HL-60 (cell line): Measurements from ENCODE around the gene KLF6.

Experiments
- GABPA ChIP-seq: IDR thresholded peaks from 2 replicates; pipeline ENCODE4 v1.6.1; 2012; ENCODE audit warnings: low read depth
- POLR2AphosphoS5 ChIP-seq: IDR thresholded peaks from 2 replicates; pipeline ENCODE4 v1.6.1; 2012; ENCODE audit warnings: low read depth
- SPI1 ChIP-seq: IDR thresholded peaks from 2 replicates; pipeline ENCODE4 v1.6.1; 2012; ENCODE audit warnings: low read depth, mild to moderate bottlenecking, borderline replicate concordance
- TF ChIP-seq, protein P1 (sequence below): IDR thresholded peaks from one replicate; pipeline ENCODE4 v1.5.1; 2011; ENCODE audit warnings: low read length, control low read depth, inconsistent platforms; ENCODE audit not compliant: insufficient read depth
- TF ChIP-seq, protein P2 (sequence below): IDR thresholded peaks from 2 replicates; pipeline ENCODE4 v1.6.1; 2012; ENCODE audit warnings: low read depth; ENCODE audit not compliant: insufficient replicate concordance

DNA sequence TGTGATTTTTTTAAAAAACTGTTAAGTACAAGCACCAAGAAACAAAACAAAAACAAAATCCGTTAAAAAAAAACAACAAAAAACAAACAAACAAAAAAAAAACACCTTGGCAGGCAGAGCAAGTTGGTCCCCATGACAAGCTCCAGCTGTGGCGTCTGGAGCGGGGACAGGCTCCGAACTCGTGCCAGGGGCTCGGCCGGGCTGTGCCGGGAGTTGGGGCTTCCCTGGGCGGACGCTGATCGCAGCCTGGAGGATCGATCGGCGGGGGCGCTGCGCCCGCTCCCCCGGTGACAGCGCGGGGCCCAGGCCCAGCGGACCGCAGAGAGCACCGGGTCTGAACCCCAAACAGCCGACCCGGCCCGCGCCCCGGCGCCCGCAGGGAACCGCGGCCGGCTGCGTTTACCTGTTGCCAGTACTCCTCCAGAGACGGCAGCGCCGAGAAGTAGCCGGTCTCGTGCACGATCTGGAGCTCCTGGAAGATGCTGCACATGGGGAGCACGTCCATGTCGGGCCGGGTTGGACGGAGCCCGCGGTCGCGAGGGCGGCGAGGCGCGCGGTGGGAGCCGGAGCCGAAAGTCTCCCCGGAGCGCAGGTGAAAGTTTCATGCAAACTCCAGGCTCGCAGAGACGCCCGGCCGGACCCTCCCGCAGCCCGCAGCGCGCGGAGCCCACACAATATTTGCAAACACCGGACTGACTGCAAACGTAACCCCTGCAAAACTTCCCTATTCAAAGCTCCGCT is at the start of gene KLF6:
- TF ChIP-seq, protein P1, sequence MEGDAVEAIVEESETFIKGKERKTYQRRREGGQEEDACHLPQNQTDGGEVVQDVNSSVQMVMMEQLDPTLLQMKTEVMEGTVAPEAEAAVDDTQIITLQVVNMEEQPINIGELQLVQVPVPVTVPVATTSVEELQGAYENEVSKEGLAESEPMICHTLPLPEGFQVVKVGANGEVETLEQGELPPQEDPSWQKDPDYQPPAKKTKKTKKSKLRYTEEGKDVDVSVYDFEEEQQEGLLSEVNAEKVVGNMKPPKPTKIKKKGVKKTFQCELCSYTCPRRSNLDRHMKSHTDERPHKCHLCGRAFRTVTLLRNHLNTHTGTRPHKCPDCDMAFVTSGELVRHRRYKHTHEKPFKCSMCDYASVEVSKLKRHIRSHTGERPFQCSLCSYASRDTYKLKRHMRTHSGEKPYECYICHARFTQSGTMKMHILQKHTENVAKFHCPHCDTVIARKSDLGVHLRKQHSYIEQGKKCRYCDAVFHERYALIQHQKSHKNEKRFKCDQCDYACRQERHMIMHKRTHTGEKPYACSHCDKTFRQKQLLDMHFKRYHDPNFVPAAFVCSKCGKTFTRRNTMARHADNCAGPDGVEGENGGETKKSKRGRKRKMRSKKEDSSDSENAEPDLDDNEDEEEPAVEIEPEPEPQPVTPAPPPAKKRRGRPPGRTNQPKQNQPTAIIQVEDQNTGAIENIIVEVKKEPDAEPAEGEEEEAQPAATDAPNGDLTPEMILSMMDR, result no peak
- TF ChIP-seq POLR2AphosphoS5 (no peak), GABPA (no peak), SPI1 (no peak)
- TF ChIP-seq, protein P2, sequence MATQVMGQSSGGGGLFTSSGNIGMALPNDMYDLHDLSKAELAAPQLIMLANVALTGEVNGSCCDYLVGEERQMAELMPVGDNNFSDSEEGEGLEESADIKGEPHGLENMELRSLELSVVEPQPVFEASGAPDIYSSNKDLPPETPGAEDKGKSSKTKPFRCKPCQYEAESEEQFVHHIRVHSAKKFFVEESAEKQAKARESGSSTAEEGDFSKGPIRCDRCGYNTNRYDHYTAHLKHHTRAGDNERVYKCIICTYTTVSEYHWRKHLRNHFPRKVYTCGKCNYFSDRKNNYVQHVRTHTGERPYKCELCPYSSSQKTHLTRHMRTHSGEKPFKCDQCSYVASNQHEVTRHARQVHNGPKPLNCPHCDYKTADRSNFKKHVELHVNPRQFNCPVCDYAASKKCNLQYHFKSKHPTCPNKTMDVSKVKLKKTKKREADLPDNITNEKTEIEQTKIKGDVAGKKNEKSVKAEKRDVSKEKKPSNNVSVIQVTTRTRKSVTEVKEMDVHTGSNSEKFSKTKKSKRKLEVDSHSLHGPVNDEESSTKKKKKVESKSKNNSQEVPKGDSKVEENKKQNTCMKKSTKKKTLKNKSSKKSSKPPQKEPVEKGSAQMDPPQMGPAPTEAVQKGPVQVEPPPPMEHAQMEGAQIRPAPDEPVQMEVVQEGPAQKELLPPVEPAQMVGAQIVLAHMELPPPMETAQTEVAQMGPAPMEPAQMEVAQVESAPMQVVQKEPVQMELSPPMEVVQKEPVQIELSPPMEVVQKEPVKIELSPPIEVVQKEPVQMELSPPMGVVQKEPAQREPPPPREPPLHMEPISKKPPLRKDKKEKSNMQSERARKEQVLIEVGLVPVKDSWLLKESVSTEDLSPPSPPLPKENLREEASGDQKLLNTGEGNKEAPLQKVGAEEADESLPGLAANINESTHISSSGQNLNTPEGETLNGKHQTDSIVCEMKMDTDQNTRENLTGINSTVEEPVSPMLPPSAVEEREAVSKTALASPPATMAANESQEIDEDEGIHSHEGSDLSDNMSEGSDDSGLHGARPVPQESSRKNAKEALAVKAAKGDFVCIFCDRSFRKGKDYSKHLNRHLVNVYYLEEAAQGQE, result no peak
